ENCODE data around the gene LRRFIP1. TPM values are rescaled to one million over a fixed set of nuclear protein-coding genes. Genes with fewer than 3 reads are reported as not detected.

LRRFIP1 gene
- total and polyA plus RNA-seq, 2 of the 13 experiments (the other 11 are each of a cell fraction or from before 2014, with no cell fraction given) = 15.9 to 40.5 TPM

DNA sequence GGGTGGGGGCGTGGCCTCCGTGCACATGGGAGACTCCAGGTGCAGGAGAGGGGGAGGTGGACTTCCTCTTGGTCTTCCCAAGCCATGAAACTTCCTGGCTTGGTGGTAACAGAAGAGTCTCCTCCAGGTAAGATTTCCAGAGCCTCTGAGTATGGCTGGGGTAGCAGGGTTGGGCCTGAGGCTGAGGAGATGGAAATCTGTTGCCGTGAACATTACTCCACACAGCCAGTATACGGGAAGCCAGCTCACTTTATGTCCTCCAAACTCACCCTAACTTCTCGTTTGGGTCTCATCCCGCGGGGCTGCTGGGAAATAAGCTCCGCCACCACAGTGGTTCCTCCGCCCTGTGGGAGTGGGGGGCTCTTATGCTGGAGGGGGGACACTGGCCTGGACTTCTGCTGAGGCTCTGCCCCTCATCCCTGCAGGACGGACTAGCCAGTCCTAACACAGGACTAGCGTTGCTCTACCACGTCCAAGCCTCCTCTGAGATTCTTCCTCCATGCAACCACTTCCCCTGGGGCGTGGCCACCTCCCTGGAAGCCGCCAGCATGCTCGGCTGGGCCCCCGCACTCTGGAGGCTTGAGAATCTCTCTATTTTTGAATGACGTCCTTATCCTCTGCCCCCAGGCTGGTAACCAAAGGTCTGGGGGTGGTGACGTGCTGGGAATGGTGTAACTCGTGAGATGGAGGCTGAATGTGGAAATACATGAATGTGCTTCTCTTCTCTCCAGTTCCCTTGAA is 36.1 kb upstream of the LRRFIP1 start:
- intact Hi-C loops (cut with micrococcal nuclease; ENCODE audit: unreplicated experiment) (no loop called here), in situ Hi-C loops (cut with HindIII; ENCODE audit: extremely low pct_ligation_motif_present, low pct_unique_long_range_greater_than_20kb) (no loop called here)
- Histone ChIP-seq H3K27ac (ENCODE audit: extremely low read length, insufficient read depth, low read length) (peak overlapping the region; percentile 68), H3K9me3 (ENCODE audit: low read length) (no peaks in the 10 kb centered on the region), H2AFZ (ENCODE audit: low read length) (no peak overlapping the region), H3K9ac (ENCODE audit: insufficient read depth, low read depth, low read length) (peak overlapping the region; percentile 49), H4K20me1 (ENCODE audit: insufficient read depth, low read length) (no peaks in the 10 kb centered on the region), H3K36me3 (replicated peaks in 1 of 2; ENCODE audit: control insufficient read depth in 1 of 2, insufficient read depth in 2 of 2, low read length in 2 of 2) (no peaks in the 10 kb centered on the region), H3K4me1 (ENCODE audit: insufficient read depth, low read length) (peaks cover 97% of the 10 kb centered on the region), H3K4me2 (ENCODE audit: low read depth, low read length) (peak overlapping the region; percentile 87), H3K4me3 (replicated peaks in 1 of 3; ENCODE audit: insufficient read depth in 1 of 3, low read depth in 2 of 3, low read length in 3 of 3) (peak overlapping the region; percentile 58 to 80 (median 76); a peak in 5 of 6 replicates), H3K27me3 (ENCODE audit: control insufficient read depth in 1 of 2, insufficient read depth in 2 of 2, low read length in 2 of 2) (no peaks in the 10 kb centered on the region; a peak in 1 of 5 replicates), H3K79me2 (ENCODE audit: insufficient read depth, low read length) (peaks cover 35% of the 10 kb centered on the region)
- POLR2A ChIA-PET = interaction anchor here (0.6 to 2.2 kb wide), 6 partner anchors 9 to 116 kb away, joined by 3 to 40 read pairs (median 4); no protein-coding TSS in a partner anchor
- DNase-seq (ENCODE audit: low spot score) (no peak), FAIRE-seq (peak; percentile 48), ATAC-seq (peak; percentile 42)
- WGBS (ENCODE audit: low lambda C conversion rate) = 58% methylated on average over 19 of the region's 19 CpGs
- BruUV-seq (replicated peaks) = TSS peak; percentile 75
- CTCF ChIA-PET (ENCODE audit: low intra/inter-chr PET ratio, low total read pairs) = no interaction called here
- no peak for TF ChIP-seq LCORL (IDR thresholded peaks at IDR 0.05)
- no peak for TF ChIP-seq LCORL (CRISPR knock-in tag; IDR thresholded peaks at IDR 0.05)
- TF ChIP-seq ARNT2 (CRISPR knock-in tag; IDR thresholded peaks at IDR 0.05; ENCODE audit: low read depth) = 0 out of 2 replicates have a peak, but pooled peaks have one; percentile 37
- no peak for TF ChIP-seq SETDB1 (CRISPR knock-in tag; IDR thresholded peaks at IDR 0.05; ENCODE audit: borderline replicate concordance)
- TF ChIP-seq MZF1 (CRISPR knock-in tag; IDR thresholded peaks at IDR 0.05; ENCODE audit: borderline replicate concordance) = no peak
- 0 out of 2 replicates have a peak, but pooled peaks have one; percentile 23 for TF ChIP-seq ZSCAN31 (CRISPR knock-in tag; IDR thresholded peaks at IDR 0.05; ENCODE audit: low read depth)
- peak; percentile 27; the same call in 1 of the 2 replicates for TF ChIP-seq REPIN1 (CRISPR knock-in tag; IDR thresholded peaks at IDR 0.05; ENCODE audit: borderline replicate concordance, low read depth)
- 0 out of 2 replicates have a peak, but pooled peaks have one; percentile 39 for TF ChIP-seq TBX2 (CRISPR knock-in tag; IDR thresholded peaks at IDR 0.05; ENCODE audit: borderline replicate concordance)
- TF ChIP-seq ZNF891 (CRISPR knock-in tag; IDR thresholded peaks at IDR 0.05) = peak; percentile 44; the same call in 1 of the 2 replicates
- TF ChIP-seq, protein P1, sequence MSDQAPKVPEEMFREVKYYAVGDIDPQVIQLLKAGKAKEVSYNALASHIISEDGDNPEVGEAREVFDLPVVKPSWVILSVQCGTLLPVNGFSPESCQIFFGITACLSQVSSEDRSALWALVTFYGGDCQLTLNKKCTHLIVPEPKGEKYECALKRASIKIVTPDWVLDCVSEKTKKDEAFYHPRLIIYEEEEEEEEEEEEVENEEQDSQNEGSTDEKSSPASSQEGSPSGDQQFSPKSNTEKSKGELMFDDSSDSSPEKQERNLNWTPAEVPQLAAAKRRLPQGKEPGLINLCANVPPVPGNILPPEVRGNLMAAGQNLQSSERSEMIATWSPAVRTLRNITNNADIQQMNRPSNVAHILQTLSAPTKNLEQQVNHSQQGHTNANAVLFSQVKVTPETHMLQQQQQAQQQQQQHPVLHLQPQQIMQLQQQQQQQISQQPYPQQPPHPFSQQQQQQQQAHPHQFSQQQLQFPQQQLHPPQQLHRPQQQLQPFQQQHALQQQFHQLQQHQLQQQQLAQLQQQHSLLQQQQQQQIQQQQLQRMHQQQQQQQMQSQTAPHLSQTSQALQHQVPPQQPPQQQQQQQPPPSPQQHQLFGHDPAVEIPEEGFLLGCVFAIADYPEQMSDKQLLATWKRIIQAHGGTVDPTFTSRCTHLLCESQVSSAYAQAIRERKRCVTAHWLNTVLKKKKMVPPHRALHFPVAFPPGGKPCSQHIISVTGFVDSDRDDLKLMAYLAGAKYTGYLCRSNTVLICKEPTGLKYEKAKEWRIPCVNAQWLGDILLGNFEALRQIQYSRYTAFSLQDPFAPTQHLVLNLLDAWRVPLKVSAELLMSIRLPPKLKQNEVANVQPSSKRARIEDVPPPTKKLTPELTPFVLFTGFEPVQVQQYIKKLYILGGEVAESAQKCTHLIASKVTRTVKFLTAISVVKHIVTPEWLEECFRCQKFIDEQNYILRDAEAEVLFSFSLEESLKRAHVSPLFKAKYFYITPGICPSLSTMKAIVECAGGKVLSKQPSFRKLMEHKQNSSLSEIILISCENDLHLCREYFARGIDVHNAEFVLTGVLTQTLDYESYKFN (CRISPR knock-in tag; conservative IDR thresholded peaks at IDR 0.05) = no peak
- TF ChIP-seq ADNP (CRISPR knock-in tag; IDR thresholded peaks at IDR 0.05) = no peak
- peak; percentile 53 for TF ChIP-seq SRSF1 (optimal IDR thresholded peaks at IDR 0.05; ENCODE audit: low read depth, low read length)
- TF ChIP-seq POLR2A (IDR thresholded peaks at IDR 0.05; ENCODE audit: insufficient read depth in 1 of 2, low read depth in 2 of 2, low read length in 2 of 2) = peak in 1 of 2 experiments; percentile 32; a peak in 1 of 4 replicates
- TF ChIP-seq, protein P2, sequence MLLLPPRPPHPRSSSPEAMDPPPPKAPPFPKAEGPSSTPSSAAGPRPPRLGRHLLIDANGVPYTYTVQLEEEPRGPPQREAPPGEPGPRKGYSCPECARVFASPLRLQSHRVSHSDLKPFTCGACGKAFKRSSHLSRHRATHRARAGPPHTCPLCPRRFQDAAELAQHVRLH (CRISPR knock-in tag; IDR thresholded peaks at IDR 0.05; ENCODE audit: borderline replicate concordance, low read depth) = no peak
- TF ChIP-seq, protein P3, sequence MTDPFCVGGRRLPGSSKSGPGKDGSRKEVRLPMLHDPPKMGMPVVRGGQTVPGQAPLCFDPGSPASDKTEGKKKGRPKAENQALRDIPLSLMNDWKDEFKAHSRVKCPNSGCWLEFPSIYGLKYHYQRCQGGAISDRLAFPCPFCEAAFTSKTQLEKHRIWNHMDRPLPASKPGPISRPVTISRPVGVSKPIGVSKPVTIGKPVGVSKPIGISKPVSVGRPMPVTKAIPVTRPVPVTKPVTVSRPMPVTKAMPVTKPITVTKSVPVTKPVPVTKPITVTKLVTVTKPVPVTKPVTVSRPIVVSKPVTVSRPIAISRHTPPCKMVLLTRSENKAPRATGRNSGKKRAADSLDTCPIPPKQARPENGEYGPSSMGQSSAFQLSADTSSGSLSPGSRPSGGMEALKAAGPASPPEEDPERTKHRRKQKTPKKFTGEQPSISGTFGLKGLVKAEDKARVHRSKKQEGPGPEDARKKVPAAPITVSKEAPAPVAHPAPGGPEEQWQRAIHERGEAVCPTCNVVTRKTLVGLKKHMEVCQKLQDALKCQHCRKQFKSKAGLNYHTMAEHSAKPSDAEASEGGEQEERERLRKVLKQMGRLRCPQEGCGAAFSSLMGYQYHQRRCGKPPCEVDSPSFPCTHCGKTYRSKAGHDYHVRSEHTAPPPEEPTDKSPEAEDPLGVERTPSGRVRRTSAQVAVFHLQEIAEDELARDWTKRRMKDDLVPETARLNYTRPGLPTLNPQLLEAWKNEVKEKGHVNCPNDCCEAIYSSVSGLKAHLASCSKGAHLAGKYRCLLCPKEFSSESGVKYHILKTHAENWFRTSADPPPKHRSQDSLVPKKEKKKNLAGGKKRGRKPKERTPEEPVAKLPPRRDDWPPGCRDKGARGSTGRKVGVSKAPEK (CRISPR knock-in tag; IDR thresholded peaks at IDR 0.05; ENCODE audit: borderline replicate concordance) = peak; percentile 17; the same call in 1 of the 2 replicates
- 0 out of 2 replicates have a peak, but pooled peaks have one; percentile 40 for TF ChIP-seq ZNF17 (CRISPR knock-in tag; IDR thresholded peaks at IDR 0.05)
- TF ChIP-seq YEATS2 (CRISPR knock-in tag; IDR thresholded peaks at IDR 0.05; ENCODE audit: borderline replicate concordance) = no peak

Measured in HepG2 (cell line).